HEK293T (cell line): Measurements from ENCODE around the gene ZDHHC24.

Source experiments
- CTCF ChIA-PET: fragments of 350-600 bp; formaldehyde crosslinking; extraction: SDS; loops from one replicate; lab custom pipeline; 2021; ENCODE audit warnings: antibody characterized with exemption, inconsistent platforms; lab: Yijun Ruan, JAX
- POLR2A ChIA-PET: fragments of 350-600 bp; formaldehyde crosslinking; extraction: SDS; loops from one replicate; lab custom pipeline; 2020; ENCODE audit warnings: antibody characterized with exemption, inconsistent platforms; lab: Yijun Ruan, JAX
- DNase-seq: peaks from one replicate; pipeline ENCODE4 v3.0.0; 2012; ENCODE audit warnings: mixed read lengths; ENCODE audit errors: extremely low spot score
- ARNT ChIP-seq: fragments of 450-650 bp; IDR thresholded peaks from 2 replicates; pipeline ENCODE4 v1.6.1; 2017; ENCODE audit warnings: mild to moderate bottlenecking
- BHLHE40 ChIP-seq: fragments of 450-650 bp; IDR thresholded peaks from 2 replicates; pipeline ENCODE4 v1.6.1; 2016; ENCODE audit warnings: mild to moderate bottlenecking, moderate library complexity, borderline replicate concordance
- CTBP1 ChIP-seq: fragments of 450-650 bp; IDR thresholded peaks from 2 replicates; pipeline ENCODE4 v1.6.1; 2016; ENCODE audit warnings: borderline replicate concordance
- ELF4 ChIP-seq: fragments of 450-650 bp; IDR thresholded peaks from 2 replicates; pipeline ENCODE4 v1.6.1; 2017; ENCODE audit warnings: antibody characterized with exemption
- FOXA1 ChIP-seq: fragments of 450-650 bp; IDR thresholded peaks from 2 replicates; pipeline ENCODE4 v1.6.1; 2016; ENCODE audit warnings: mild to moderate bottlenecking
- FOXK2 ChIP-seq: fragments of 450-650 bp; IDR thresholded peaks from 2 replicates; pipeline ENCODE4 v1.6.1; 2016; ENCODE audit warnings: mild to moderate bottlenecking
- FOXM1 ChIP-seq: fragments of 450-650 bp; IDR thresholded peaks from 2 replicates; pipeline ENCODE4 v1.6.1; 2017; ENCODE audit warnings: mild to moderate bottlenecking, borderline replicate concordance
- HDGF ChIP-seq: fragments of 450-650 bp; IDR thresholded peaks from 2 replicates; pipeline ENCODE4 v1.6.1; 2017; ENCODE audit warnings: antibody characterized with exemption, borderline replicate concordance
- L3MBTL2 ChIP-seq: fragments of 450-650 bp; conservative IDR thresholded peaks from 2 replicates; pipeline ENCODE4 v1.6.1; 2016; ENCODE audit warnings: mild to moderate bottlenecking
- LEF1 ChIP-seq: fragments of 450-650 bp; IDR thresholded peaks from 2 replicates; pipeline ENCODE4 v1.6.1; 2017; ENCODE audit warnings: mild to moderate bottlenecking, borderline replicate concordance
- NFRKB ChIP-seq: fragments of 450-650 bp; IDR thresholded peaks from 2 replicates; pipeline ENCODE4 v1.6.1; 2016; ENCODE audit warnings: mild to moderate bottlenecking, moderate library complexity
- PKNOX1 ChIP-seq: fragments of 450-650 bp; IDR thresholded peaks from 2 replicates; pipeline ENCODE4 v1.6.1; 2016
- SP1 ChIP-seq: fragments of 450-650 bp; IDR thresholded peaks from 2 replicates; pipeline ENCODE4 v1.6.1; 2017
- SUZ12 ChIP-seq: fragments of 450-650 bp; IDR thresholded peaks from 2 replicates; pipeline ENCODE4 v1.6.1; 2016; ENCODE audit warnings: mild to moderate bottlenecking
- TARDBP ChIP-seq: fragments of 450-650 bp; IDR thresholded peaks from 2 replicates; pipeline ENCODE4 v1.6.1; 2016
- ZNF384 ChIP-seq: fragments of 450-650 bp; IDR thresholded peaks from 2 replicates; pipeline ENCODE4 v1.6.1; 2016

ZDHHC24 gene

GRCh38 chr11:66479394-66480116, 66.3 kb downstream of the ZDHHC24 start:
- no peak for DNase-seq
- POLR2A ChIA-PET: interaction anchor here (0.9 to 2.7 kb wide), 13 partner anchors 9 to 198 kb away, joined by 3 to 14 read pairs (median 6); partner anchors contain the start of genes ACTN3, BBS1, MRPL11 and PELI3
- TF ChIP-seq SP1 (no peak), HDGF (no peak), BHLHE40 (no peak), SUZ12 (no peak), TARDBP (no peak), ZNF384 (no peak), PKNOX1 (no peak), FOXM1 (no peak), CTBP1 (no peak), FOXK2 (no peak), ELF4 (no peak), NFRKB (no peak), ARNT (no peak), L3MBTL2 (no peak), FOXA1 (no peak), LEF1 (no peak)
- CTCF ChIA-PET: interaction anchor here (0.6 to 1.2 kb wide), 8 partner anchors 9 to 72 kb away, joined by 3 to 8 read pairs (median 4); partner anchors contain the start of gene MRPL11

GRCh38 chr11:66478729-66479393, 67.0 kb downstream of the ZDHHC24 start:
- CTCF ChIA-PET: interaction anchor here (0.6 to 1.2 kb wide), 5 partner anchors 8 to 71 kb away, joined by 3 to 8 read pairs (median 4); no protein-coding TSS in a partner anchor
- DNase-seq: no peak
- TF ChIP-seq CTBP1 (peak; percentile 32; the same call in 1 of the 2 replicates), PKNOX1 (peak; percentile 77), BHLHE40 (no peak)
- POLR2A ChIA-PET: interaction anchor here (1.1 to 2.7 kb wide), 2 partner anchors 12 to 32 kb away, joined by 3 to 11 read pairs; partner anchors contain the start of genes BBS1 and PELI3

- POLR2A ChIA-PET: interaction anchor here (2.7 kb wide), 1 partner anchor 11 kb away, joined by 11 read pairs; the partner anchor contains the start of gene PELI3
- TF ChIP-seq CTBP1: no peak
- TF ChIP-seq ELF4: no peak
- TF ChIP-seq ARNT: no peak
- no peak for TF ChIP-seq FOXK2
- no peak for TF ChIP-seq FOXA1
- no peak for TF ChIP-seq PKNOX1
- no peak for TF ChIP-seq SP1
- no peak for TF ChIP-seq ZNF384
- no peak for DNase-seq
- CTCF ChIA-PET: interaction anchor here (0.6 kb wide), 1 partner anchor 81 kb away, joined by 3 read pairs; no protein-coding TSS in a partner anchor
Observed at GRCh38 chr11:66477263-66478201, 68.3 kb downstream of the ZDHHC24 start.

- ChIA-PET CTCF (interaction anchor here (0.6 to 0.7 kb wide), 2 partner anchors 80 to 459 kb away, joined by 3 read pairs; no protein-coding TSS in a partner anchor), POLR2A (no interaction called here)
- no peak for DNase-seq
- TF ChIP-seq FOXA1: no peak
- TF ChIP-seq NFRKB: no peak
- no peak for TF ChIP-seq FOXM1
- no peak for TF ChIP-seq PKNOX1
- TF ChIP-seq FOXK2: no peak
- no peak for TF ChIP-seq LEF1
- no peak for TF ChIP-seq SP1
- no peak for TF ChIP-seq ZNF384
- no peak for TF ChIP-seq ARNT
- no peak for TF ChIP-seq SUZ12
- TF ChIP-seq CTBP1: no peak
- TF ChIP-seq TARDBP: no peak
- TF ChIP-seq ELF4: no peak
- TF ChIP-seq BHLHE40: no peak
- TF ChIP-seq HDGF: no peak
- TF ChIP-seq L3MBTL2: no peak
Observed at GRCh38 chr11:66476841-66477251, 69.0 kb downstream of the ZDHHC24 start.
